GM10266 (cell line): ENCODE results near the gene HECA.
"Not testable (repeated sequence)": the region's sequence is repeated elsewhere in the genome, so short reads cannot be mapped to it uniquely, and the experiment has no call there.

ENCODE experiments used
- DNase-seq: peaks from one replicate; pipeline ENCODE4 v3.0.0; 2012; ENCODE audit errors: extremely low spot score
- CTCF ChIP-seq: IDR thresholded peaks from 2 replicates; pipeline ENCODE4 v1.5.1; 2012; ENCODE audit warnings: mild to moderate bottlenecking, low read depth; ENCODE audit not compliant: control insufficient read depth, insufficient read depth; ENCODE audit errors: missing control alignments

Gene HECA

GRCh38 chr6:139135578-139136545 lies 982 bp downstream of the HECA start:
- no peak for TF ChIP-seq CTCF
- DNase-seq, result peak; percentile 61

GRCh38 chr6:139137706-139138105 lies 2.8 kb downstream of the HECA start:
- TF ChIP-seq CTCF, result no peak
- no peak for DNase-seq

- DNase-seq, result not testable (repeated sequence)
Measured at GRCh38 chr6:139140854-139141253, 6.0 kb downstream of the HECA start.

GRCh38 chr6:139142262-139142661 lies 7.4 kb downstream of the HECA start:
- DNase-seq, result no peak
- TF ChIP-seq CTCF, result no peak

GRCh38 chr6:139143111-139143510 lies 8.2 kb downstream of the HECA start:
- DNase-seq, result no peak
- TF ChIP-seq CTCF, result no peak

GRCh38 chr6:139144490-139145085 lies 9.7 kb downstream of the HECA start:
- DNase-seq, result no peak
- TF ChIP-seq CTCF, result no peak

GRCh38 chr6:139145661-139146060 lies 10.8 kb downstream of the HECA start:
- no peak for DNase-seq
- no peak for TF ChIP-seq CTCF
